Medulla oblongata (tissue), 1 donor: Measurements from ENCODE around the gene DNM2.
"Not testable (repeated sequence)": the region's sequence is repeated elsewhere in the genome, so short reads cannot be mapped to it uniquely, and the experiment has no call there.

Experiments used
- DNase-seq: peaks from one replicate; pipeline ENCODE4 v3.0.0-alpha.2; 2015; ENCODE audit errors: extremely low spot score

The DNM2 gene

GRCh38 chr19:10725415-10725814 lies 7.5 kb downstream of the DNM2 start:
- no peak for DNase-seq

GRCh38 chr19:10726268-10726667 lies 8.4 kb downstream of the DNM2 start:
- no peak for DNase-seq

DNA sequence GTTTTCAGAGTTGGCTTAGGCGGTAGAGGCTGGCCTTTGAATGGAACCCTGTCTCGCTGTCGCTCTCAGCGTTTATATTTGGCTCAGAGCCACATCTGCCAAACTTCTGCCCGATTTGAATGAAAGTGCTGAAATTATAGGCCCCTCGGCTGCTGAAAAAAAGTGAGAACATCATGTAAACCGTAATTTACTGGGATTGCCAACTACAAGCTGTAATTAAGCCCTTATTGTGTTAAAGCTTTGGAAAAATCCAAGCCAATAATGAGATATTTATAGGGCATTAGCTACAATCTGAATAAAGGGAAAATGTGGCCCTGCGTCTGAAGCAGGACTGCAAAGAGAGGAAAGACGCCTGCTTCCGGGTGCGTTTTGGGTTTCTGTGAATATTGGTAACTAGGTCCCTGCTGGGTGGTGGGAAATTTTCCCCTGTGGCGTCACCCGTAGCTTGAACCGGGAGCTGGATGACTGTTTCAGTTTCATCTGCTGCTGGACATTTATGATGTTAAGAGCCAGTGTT lies 9.9 kb downstream of the DNM2 start:
- DNase-seq, result no peak

DNA sequence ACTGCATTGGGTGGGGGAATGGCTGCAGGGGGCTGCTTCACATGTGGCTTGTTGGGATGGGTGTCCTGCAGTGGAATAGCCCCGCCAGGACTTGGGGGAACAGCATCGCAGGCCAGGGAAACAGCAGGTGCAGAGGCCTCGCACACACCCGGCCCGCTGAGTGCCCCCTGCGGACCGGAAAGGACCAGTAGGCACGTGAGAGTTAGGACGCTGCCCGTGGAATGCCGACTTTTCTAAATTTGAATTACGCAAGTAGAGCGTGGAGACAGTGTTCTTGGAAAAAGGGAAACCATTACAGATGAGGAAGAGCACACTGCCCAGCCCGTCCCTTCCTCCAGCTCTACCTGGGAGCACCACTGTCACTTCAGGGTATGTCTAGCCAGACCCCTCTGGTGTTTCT lies 11.5 kb downstream of the DNM2 start:
- DNase-seq, result peak; percentile 36

DNA sequence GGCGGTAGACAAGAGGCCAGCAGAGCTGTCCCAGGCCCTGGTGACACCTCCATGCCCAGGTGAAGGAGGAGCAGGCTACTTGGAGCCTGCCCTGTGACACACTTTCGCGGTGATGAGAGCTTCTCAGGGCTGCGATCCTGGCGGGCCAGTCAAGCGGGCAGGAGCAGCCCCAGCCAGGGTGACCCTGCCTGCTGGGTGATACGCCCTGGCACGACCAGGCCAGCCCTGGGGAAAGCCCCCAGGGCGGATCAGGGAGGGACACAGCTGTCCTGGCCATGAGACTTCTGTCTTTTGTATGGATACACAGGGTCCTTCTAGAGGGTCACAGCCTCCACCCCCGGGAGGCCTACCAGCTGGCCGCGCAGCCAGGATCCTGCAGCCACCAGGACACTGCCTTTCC lies 13.1 kb downstream of the DNM2 start:
- DNase-seq, result peak; percentile 66

GRCh38 chr19:10735741-10736140 lies 17.9 kb downstream of the DNM2 start:
- DNase-seq, result no peak

GRCh38 chr19:10736189-10736588 lies 18.3 kb downstream of the DNM2 start:
- DNase-seq, result no peak

- DNase-seq, result no peak
Observed at GRCh38 chr19:10736916-10737551, 19.2 kb downstream of the DNM2 start.

DNA sequence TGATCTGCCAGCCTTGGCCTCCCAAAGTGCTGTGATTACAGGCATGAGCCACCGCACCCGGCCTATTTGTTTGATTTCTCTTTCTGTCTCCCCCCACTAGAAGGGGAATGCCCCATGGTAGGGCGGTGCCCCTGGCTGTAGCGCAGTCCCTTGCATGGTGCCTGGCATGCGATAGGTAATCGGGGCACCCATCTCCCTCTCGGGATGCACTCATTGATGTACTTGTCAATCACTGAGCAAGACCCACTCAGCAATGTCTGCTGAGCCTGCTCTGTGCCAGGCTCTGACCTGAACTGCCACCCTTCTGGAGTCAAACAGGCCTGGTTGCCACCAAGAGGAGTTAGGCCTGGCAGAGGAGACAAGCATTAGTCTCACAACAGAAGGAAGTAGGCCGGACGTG lies 19.8 kb downstream of the DNM2 start:
- no peak for DNase-seq

DNA sequence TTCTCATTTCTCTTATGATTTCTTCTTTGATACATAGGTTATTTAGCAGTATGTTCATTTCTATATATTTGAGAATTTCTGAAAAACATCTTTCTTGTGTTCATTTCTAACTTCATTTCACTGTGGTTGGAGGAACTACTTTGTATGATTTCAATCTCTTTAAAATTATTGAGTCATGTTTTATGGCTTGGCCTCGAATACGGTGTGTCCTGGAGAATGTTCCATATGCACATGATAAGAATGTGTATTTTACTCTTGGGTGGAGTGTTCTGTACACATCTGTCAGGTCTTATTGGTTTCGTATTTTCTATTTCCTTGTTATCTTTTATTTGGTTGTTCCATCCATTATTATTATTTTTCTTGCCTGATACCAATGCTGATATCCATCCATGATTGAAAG lies 22.9 kb downstream of the DNM2 start:
- no peak for DNase-seq

DNA sequence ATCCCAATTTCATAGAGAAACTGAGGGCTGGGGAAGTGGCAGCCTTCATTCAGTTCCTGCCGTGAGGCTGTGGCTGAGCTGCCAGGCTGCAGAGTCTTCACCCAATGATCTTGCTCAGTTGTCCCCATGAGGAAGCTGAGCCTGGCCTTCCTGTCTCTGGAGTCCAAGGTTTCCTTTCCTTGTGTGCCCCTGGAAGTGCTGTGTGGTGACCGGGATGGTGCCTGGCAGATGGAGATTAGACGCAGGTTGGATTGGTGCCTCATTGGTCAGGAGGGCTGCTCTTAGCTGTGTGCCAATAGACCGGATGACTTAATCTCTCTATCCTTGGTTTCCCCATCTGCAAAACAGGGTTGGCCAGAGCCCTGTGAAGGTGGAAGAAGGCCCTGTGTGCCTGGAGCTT lies 24.6 kb downstream of the DNM2 start:
- no peak for DNase-seq

DNA sequence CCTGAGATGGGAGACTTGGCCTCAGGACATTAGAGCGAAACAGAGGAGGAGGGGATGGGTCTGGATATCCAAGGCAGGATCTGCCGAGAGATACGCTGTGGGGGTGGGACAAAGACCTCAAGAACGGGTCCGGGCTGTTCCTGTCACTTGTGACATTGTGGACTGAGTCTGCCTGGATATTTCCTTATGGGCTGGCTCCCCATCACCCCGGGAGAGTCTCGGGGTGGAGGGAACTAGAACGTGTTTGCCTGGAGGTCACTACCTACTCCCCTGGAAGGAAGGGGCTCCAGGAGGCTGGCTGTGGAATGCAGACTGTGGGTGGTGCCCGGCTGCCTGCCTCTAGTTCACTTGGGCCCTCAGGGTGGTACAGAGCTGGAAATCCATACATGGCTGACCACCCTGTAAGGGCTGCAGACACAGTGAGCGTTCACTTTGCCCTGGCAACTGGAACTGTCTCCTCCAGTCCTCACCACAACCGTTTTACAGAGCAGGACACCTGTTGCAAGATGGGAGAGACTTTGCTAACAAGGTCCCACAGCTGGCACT lies 26.4 kb downstream of the DNM2 start:
- no peak for DNase-seq

DNA sequence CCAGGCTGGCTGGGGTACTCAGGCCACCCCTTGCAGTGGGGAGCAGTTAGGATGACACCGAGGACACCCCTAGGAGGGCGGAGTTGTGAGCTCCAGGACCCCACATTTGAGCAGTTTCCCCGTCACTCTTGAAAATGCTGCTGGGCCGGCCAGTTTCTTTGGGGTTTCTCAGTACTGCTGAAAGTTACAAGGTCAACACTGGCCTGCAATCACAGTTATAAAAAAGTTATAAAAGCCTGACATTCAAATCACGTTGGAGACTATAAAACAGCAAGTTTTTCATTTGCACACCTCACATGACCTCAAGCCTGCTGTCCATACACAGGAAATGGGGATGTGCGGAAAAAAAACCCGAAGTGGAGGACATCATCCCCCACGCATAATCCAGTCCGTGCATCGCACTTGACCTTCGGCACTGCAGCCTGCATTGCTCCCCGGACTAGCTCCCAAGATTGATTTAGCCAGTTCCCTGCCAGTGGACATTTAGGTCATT lies 27.0 kb downstream of the DNM2 start:
- no peak for DNase-seq

DNA sequence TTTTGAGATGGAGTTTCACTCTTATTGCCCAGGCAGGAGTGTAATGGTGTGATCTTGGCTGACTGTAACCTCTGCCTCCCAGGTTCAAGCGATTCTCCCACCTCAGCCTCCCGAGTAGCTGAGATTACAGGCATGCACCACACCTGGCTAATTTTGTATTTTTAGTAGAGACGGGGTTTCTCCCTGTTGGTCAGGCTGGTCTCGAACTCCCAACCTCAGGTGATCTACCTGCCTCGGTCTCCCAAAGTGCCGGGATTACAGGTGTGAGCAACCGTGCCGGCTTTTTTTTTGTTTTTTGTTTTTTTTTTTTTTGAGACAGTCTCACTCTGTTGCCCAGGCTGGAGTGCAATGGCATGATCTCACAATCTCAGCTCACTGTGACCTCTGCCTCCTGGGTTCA lies 28.6 kb downstream of the DNM2 start:
- not testable (repeated sequence) for DNase-seq

DNA sequence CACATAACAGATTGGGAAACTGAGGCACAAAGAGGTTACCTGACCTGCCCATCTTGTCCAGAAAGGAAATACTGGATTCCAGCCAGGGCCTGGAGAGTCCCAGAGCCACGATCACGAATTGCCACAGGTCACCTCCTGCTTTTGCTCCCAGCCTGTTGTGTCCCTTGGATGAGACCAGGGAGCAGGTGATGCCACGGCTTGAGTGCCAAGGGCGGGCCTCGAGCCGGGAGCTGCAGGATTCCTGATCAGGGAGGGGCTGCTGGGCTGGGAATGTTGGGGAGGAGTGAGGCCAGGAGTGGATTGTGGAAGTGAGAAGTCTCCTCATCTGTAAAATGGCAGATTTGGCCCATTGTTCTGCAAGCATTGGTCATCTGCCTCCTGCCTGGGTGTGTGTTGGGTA lies 29.4 kb downstream of the DNM2 start:
- DNase-seq, result peak; percentile 3

DNA sequence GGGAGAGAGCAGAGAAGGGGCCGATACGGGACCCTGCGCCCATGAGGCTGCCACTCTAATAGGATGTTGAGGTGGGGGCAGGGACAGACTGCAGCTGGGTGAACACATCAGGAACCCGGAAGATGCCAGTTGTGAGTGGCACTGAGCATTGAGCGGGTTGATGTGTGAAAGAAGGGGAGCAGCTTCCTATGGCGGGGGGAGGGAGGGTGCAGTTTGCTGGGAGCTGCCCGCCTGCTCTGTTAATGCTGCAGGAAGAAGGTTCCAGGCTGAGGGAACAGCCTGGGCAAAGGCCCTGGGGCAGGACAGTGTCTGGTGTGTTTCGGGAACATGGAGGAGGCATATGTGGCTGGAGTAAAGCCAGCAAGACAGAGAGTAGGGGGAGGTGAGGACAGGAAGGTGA lies 29.8 kb downstream of the DNM2 start:
- peak; percentile 13 for DNase-seq

DNA sequence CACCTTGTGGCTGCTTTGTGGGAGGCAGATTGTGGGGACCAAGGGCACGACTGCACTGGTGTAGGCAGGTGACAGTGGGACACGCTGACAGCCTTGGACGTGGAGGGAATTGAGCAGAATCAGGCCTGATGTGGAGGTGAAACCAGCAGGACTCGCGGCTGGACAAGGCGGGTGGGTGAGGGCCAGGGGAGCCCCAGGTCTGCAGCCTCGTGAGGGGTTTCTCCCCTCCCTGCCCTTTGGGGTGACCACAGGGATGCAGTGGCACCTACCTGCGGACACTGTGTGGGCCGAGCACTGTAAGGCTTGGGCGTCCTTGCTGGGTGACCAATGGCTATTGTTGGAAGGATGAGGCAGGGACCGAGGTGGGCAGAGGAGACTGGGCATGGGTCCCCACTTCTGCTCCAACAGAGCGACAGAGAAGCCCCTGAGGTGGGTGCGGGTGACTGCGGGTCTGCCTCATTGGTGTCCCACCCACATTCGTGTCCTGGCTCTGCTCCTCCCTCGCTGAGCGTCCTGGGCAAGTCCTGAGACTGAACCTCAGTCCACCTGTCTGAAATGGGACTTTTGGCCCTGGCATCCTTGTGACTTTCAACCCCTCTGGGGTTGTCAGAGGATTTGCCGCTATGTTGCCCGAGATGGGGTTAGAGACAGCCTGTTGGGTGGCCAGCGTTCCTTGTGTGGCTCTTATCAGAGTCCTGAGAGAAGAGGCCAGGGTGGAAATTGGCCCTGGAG lies 30.5 kb downstream of the DNM2 start:
- DNase-seq, result no peak

- peak; percentile 62 for DNase-seq
Observed at GRCh38 chr19:10748927-10749434, 31.1 kb downstream of the DNM2 start.

DNA sequence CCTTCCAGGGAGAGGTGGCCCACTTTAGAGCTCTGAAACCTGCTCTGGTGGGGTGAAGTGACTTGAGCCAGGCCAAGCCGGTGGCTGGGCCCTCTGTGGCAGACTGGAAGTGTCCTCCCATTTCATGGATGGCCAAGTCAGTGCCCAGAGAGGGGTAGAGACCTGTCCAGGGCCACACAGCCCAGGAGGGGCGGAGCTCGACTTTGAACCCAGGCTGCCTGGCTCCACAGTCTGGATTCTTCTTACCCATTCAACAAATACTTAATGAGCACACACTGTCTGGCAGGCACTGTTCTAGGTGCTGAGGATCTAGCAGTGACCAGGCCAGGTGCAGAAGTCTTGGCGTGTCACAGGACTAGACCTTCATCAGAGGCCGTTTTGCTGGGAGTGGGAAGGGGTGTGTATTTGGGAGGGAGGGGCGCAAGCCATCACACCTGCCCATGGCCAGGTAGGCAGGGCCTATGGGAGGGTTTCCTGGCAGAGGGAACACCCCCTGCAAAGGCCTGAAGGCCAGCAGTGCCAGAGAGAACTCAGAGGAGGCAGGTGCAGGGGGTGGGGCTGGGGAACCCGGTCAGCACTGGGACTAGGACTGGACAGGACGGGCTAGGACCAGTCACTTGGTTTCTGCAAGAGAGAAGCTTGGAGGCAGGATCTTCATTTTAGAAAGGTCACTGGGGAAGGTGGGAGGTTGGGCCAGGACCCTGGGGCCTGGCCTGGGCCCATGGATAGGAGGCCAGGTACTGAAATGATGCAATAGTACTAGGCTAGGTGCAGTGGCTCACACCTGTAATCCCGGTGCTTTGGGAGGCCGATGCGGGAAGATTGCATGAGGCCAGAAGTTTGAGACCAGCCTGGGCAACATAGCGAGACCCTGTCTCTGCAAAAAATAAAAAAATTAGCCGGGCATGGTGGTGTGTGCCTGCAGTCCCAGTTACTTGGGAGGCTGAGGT lies 31.8 kb downstream of the DNM2 start:
- peak; percentile 3 for DNase-seq

GRCh38 chr19:10751109-10751953 lies 33.5 kb downstream of the DNM2 start:
- DNase-seq, result peak; percentile 73
